HL-60/S4 (cell line): ENCODE data around the gene DHRS7C.

ENCODE experiments used
- in situ Hi-C: fragments of 300-500 bp; cut with MboI; formaldehyde crosslinking; loops from 2 replicates; pipeline ENCODE4 v1.14.3; 2022; ENCODE audit warnings: low sequenced_read_pairs

Gene DHRS7C

DNA sequence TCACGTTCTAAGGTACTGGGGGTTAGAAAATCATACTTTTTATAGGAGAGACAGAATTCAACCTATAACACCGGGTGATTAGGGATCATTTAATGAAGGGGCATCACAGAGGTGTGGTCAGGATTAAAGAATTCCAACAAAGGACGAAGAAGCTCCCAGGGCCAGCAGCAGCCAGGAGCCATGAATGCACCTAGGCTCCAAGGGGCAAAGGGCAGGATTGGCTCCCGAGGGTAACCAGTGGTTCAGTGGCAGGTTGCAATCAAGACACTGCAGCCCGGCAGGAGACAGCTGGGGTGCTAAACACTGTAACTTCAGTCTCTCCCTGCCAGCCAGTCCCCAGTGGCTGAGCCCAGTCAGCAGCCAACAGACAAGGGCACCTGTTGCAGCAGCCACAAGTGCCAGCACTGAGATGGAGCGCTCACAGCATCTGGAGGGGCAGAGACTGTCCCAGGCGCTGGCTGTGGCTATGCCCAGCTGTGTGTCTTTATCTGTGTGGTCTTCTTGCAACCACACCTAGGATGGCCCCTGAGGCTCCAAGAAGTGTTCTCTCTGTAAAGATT lies 23.9 kb downstream of the DHRS7C start:
- in situ Hi-C loops: no loop called here

DNA sequence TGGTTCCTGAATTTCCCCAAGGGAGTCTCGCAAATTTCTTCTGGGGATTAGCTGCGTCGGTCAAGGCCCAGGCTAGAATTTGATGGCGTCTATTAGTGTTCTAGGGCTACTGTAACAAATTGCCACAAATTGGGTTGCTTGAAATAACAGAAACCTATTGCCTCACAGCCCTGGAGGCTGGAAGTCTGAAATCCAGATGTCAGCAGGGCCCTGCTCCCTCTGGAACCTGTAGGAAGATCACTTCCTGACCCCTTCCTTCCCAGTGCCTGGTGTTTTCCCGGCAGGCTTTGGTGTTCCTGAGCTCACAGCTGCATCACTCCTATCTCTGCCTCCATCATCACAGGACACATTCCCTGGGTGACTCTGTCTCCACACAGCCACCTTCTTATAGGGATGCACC lies 24.4 kb downstream of the DHRS7C start:
- in situ Hi-C loops: no loop called here

DNA sequence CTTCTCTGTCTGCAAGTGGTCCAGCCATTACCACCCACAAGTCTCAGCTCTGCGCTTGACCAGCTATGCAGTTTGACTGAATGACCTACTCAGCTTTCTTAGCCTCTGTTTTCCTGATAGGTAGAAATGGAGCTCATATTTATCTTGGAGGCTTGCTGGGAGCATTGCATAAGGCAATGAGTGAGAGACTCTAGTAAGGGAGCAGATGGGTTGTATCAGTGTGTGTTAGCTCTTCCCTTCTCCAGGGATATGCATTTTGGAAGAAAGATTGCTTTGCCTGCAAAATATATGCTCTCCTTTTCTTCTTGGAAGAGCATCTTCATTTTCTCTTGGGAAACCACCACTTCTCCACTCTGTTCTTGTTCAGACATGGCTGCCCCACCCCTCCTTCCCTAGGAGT lies 26.1 kb downstream of the DHRS7C start:
- in situ Hi-C loops: no loop called here

DNA sequence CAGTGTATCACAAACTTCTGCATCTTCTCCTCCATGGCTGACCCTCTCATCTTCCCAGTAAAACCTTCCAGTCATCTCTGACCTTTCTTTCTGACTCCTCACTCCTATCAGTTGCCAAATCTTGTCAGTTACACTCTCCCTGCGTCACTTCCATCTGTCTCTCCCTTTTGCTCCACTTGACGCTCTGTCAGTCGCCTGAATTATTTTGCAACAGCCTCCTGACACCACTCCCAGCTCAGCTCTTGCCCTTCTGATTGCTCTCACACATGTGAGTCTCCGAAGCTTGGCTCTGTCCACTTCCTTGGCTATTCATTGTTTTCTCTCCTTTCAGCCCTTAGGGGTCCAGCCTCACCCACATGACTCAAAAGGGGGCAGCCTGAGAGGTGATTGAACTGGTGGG lies 27.7 kb downstream of the DHRS7C start:
- in situ Hi-C loops: no loop called here

DNA sequence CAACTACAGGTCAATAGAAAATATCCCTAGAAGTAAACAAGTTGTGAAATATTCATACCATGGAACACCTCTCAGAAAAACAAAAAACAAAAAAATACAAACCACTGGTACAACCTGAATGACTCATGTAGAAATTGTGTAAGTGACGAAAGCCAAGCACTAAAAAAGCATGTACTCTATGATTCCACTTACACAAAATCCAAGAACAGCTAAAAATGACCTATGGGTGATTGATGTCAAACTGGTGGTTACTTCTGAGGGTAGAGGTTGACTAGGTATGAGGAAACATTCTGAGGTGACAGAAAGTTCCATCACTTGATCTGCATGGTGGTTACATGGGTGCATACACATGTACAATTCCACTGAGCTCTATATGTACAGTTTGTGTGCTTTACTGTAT lies 31.1 kb downstream of the DHRS7C start:
- in situ Hi-C loops: no loop called here

DNA sequence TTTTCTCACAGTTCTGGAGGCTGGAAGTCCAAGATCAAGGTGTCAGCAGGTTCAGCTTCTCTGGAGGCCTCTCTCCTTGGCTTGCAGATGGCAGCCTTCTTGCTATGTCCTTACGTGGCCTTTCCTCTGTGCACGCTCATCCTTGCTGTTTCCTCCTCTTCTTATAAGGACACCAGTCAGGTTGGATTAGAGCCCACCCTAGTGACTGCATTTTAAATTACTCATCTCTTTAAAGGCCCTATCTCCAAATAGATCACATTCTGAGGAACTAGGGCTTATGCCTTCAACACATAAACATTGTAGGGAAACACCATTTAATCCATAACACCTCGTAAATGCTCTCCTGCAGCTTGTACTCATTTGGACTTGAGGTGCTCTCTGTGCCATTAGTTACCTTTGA lies 36.3 kb downstream of the DHRS7C start:
- in situ Hi-C loops: no loop called here

DNA sequence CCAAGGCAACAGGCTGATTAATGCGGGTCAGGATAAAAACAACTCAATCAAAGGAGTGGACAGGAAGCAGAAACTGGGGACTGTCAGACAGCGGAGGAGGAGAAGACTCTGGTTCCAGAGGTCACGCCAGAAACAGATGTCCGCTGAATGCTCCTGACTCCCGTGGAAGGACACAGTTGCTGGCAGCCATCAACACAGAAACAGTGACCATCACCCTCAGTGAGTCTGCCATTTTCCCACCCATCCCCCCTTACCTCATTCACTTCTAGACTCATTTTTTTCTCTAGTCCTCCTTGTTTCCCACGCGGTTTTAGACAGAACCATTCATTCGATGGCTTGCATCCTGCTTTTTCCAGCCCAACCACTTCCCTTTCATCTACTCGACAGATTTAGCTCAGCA lies 40.9 kb downstream of the DHRS7C start:
- in situ Hi-C loops: no loop called here

DNA sequence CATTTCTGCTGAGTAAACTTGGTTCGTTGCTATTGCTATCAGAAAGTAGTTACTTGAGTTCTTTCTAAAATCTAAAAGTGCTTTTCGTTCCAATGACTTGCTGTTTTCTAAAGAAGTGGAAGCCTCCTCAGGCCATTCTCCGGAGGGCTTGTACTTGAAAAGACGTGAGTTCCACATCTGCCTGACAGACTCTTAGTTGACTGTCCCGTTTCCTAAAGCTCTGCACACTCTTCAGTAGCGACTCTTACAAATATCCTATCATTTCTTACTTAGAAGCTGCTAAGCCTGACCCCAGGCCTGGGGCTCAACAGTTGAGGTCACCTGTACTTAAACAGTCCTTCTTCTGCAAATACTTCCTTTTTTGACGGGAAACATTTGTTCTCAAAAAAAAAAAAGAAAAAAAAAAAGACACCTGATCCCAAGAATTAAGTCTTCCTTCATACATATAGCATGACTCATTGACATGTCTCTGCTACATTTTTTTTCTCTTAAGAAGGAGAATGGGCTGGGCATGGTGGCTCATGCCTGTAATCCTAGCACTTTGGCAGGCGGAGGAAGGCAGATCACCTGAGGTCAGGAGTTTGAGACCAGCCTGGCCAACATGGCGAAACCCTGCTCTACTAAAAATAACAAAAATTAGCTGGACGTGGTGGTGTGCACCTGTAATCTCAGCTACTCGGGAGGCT lies 61.5 kb downstream of the DHRS7C start:
- in situ Hi-C loops: no loop called here

DNA sequence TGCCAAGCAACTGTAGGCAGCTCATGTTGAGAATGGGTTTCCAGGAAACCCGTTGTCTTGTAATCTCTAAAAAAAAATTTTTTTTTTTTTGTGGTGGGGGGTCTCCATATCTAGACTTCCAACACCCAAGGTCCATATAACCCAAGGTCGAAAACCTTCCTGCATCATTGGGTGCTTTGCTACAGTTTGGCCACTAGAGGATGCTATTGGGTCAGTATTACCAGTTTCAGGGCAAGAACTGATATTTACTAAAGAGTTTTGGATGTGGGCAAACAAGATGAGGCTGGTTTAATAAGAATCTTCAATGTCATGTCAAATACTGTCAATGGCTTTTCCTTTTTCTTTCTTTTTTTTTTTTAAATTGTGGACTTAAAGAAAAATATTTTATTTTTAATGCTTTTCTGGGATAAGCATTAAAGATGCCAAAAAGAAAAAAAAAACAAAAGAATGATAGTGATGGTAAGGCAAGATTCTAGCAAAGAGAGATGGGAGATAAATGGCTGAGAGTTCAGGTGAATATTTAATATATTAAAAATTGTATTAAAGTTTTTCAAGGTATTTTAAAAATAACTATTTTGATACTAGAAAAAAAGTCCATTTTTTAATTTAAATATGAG lies 62.2 kb downstream of the DHRS7C start:
- in situ Hi-C loops: no loop called here

DNA sequence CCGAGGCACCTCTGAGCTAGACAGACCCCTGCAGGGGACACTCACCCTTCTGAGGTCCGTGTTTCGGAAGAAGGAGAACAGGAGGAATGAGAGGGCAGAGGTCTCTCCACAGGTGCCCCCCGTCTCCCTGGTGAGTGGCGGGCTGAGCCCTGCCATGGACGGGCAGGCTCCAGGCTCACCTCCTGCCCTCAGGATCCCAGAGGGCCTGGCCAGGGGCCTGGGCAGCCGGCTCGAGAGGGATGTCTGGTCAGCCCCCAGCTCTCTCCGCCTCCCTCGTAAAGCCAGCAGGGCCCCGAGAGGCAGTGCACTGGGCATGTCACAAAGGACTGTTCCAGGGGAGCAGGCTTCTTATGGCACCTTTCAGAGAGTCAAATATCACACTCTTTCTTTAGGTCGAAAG lies 62.8 kb downstream of the DHRS7C start:
- in situ Hi-C loops: no loop called here

DNA sequence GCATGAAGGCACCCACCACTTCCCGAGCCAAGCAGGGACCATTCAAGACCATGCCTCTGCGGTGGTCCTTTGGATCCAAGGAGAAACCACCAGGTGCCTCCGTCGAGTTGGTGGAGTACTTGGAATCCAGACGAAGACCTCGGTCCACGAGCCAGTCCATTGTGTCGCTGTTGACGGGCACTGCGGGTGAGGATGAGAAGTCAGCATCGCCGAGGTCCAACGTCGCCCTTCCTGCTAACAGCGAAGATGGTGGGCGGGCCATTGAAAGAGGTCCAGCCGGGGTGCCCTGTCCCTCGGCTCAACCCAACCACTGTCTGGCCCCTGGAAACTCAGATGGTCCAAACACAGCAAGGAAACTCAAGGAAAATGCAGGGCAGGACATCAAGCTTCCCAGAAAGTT lies 63.4 kb downstream of the DHRS7C start:
- in situ Hi-C loops: no loop called here

DNA sequence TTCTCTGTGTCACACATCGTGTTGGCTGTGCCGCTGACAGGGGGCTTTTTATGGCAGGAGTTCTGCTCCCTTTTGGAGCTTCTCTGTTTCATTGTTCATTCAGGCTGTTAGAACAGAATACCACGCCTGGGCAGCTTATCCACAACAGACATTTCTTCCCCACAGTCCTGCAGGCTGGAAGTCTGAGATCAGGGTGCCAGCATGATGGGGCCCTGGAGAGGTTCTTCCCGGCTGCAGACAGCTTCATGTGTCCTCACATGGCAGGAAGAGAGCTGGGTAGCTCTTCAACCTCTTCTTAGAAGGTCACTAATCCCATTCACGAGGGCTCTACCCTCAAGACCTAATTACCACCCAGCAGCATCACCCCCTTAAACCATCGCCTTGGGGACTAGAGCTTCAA lies 65.1 kb downstream of the DHRS7C start:
- in situ Hi-C loops: no loop called here

DNA sequence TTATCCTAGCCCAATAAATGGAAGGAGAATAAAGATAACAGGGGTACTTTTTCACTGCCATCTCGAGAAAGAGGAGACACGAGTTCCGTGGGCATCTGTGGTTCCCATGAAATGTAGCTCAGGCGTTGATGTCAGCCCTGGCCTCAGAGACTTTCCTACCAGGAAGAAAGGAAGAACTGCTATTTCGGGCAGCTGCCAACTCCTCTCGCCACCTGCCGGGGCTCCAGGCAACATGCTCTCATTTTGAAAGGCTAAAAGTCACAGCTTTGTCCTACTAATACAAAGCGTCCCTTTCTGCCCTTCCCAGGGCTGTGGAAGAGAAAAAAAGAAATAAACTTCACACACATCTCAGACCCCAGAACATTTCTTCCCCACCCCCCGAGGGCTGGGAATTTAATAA lies 65.8 kb downstream of the DHRS7C start:
- in situ Hi-C loops: no loop called here
